GM13976 (cell line): ENCODE results near the gene CLEC16A.

ENCODE experiments used
- DNase-seq: peaks from one replicate; pipeline ENCODE4 v3.0.0; 2012; ENCODE audit warnings: low spot score
- CTCF ChIP-seq: IDR thresholded peaks from 2 replicates; pipeline ENCODE4 v1.5.1; 2012; ENCODE audit warnings: borderline replicate concordance, mild to moderate bottlenecking; ENCODE audit not compliant: insufficient read depth; ENCODE audit errors: extremely low read depth, missing control alignments, control extremely low read depth
- in situ Hi-C: fragments of 300-500 bp; cut with MboI; formaldehyde crosslinking; loops from one replicate; pipeline ENCODE4 v1.12.0; 2022; ENCODE audit warnings: low sequenced_read_pairs, mixed read lengths, inconsistent platforms; ENCODE audit not compliant: unreplicated experiment

The CLEC16A gene

GRCh38 chr16:11125936-11126335 is 181.6 kb downstream of the CLEC16A start:
- DNase-seq, result no peak
- in situ Hi-C loops, result no loop called here
- no peak for TF ChIP-seq CTCF

GRCh38 chr16:11126399-11127054 is 182.2 kb downstream of the CLEC16A start:
- no peak for TF ChIP-seq CTCF
- in situ Hi-C loops, result no loop called here
- no peak for DNase-seq

- no peak for DNase-seq
- no peak for TF ChIP-seq CTCF
- in situ Hi-C loops, result no loop called here
Observed at GRCh38 chr16:11127610-11128195, 183.3 kb downstream of the CLEC16A start.

- in situ Hi-C loops, result no loop called here
- no peak for TF ChIP-seq CTCF
- no peak for DNase-seq
Observed at GRCh38 chr16:11128211-11129141, 184.1 kb downstream of the CLEC16A start.

GRCh38 chr16:11129378-11129781 is 185.0 kb downstream of the CLEC16A start:
- no peak for DNase-seq

More at GRCh38 chr16:11129378-11129781, 185.0 kb downstream of the CLEC16A start:
- no peak for TF ChIP-seq CTCF
- in situ Hi-C loops, result no loop called here
